ENCODE measurements around the gene ZIC2. TPM values are rescaled to one million over a fixed set of nuclear protein-coding genes. Genes with fewer than 3 reads are reported as not detected.

The ZIC2 gene
- total RNA-seq, 1 donor, result not detected

DNA sequence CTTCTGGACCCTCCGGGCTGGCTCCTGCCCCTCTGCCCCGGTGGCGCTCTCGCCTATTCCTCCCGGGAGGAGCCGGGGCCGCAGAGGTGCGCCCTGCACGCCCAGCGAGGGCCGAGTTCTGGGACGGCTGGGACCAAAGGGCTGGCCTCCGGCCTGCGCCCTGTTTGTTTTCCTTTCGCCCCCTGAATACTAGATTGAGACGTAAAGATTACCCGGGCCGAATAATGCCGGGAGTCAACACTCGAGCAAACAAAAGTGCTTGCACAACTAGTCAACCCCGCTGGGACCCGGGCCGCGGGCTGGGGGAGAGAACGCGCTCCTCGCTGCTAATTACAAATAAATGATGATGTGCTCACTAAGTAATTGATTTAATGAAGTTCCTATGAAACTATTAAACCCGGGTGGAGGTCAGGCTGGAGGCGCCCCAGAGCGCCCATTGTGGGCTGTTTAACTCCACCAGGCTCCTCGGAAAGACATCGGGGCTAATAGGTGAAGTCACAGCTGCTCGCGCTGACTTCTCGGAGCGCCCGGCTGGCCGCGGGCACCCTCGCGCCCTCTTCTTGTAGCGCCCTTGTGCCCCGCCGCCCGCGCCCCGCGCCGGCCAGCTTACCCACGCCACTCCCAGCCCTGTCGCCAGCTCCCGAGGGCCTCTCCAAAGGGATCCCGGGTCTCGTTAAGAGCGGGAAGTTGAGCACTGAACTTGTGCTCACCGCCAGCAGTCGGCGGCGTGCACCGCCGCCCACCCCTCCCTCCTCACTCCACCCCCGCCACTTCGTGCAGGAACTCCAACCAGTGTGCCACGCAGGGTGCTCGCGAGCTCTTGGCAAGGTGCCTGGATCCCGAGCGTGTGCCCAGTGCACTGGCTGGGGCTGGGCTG is 24.9 kb upstream of the ZIC2 start:
- Histone ChIP-seq H3K9me3 (ENCODE audit: low read depth, low read length) (no peaks in the 10 kb centered on the region), H3K4me2 (ENCODE audit: insufficient read depth, low read length) (peak overlapping the region; percentile 28)

GRCh38 chr13:99958406-99959126 is 23.0 kb upstream of the ZIC2 start:
- DNase-seq (ENCODE audit: insufficient read length, low spot score, missing footprints), result no peak
- no peaks in the 10 kb centered on the region for H4K20me1 ChIP-seq (ENCODE audit: insufficient read depth, low read length)
- no peak overlapping the region for H3K4me3 ChIP-seq (ENCODE audit: insufficient read depth, low read length)
- H3K27me3 ChIP-seq (ENCODE audit: insufficient read depth, low read length), result peaks cover 96% of the 10 kb centered on the region
- no peak overlapping the region for H2AFZ ChIP-seq (ENCODE audit: low read length)
- TF ChIP-seq CTCF (IDR thresholded peaks at IDR 0.05; ENCODE audit: extremely low read depth, low read depth, low read length), result no peak
- no peaks in the 10 kb centered on the region for H3K36me3 ChIP-seq (ENCODE audit: insufficient read depth, low read length)
- H3K9me3 ChIP-seq (ENCODE audit: low read depth, low read length), result no peaks in the 10 kb centered on the region
- H3K4me2 ChIP-seq (ENCODE audit: insufficient read depth, low read length), result no peak overlapping the region
- H3K27ac ChIP-seq (ENCODE audit: low read depth, low read length), result no peak overlapping the region
- H3K79me2 ChIP-seq (ENCODE audit: insufficient read depth, low read length), result no peaks in the 10 kb centered on the region
- peaks cover 5% of the 10 kb centered on the region for H3K4me1 ChIP-seq (ENCODE audit: insufficient read depth, low read length)

More for the DNA sequence above, 24.9 kb upstream of the ZIC2 start:
- DNase-seq (ENCODE audit: insufficient read length, low spot score, missing footprints), result peak; percentile 78
- Histone ChIP-seq H2AFZ (ENCODE audit: low read length) (no peak overlapping the region), H4K20me1 (ENCODE audit: insufficient read depth, low read length) (no peaks in the 10 kb centered on the region), H3K27me3 (ENCODE audit: insufficient read depth, low read length) (peaks cover 91% of the 10 kb centered on the region), H3K4me3 (ENCODE audit: insufficient read depth, low read length) (no peak overlapping the region), H3K36me3 (ENCODE audit: insufficient read depth, low read length) (no peaks in the 10 kb centered on the region), H3K4me1 (ENCODE audit: insufficient read depth, low read length) (peaks cover 5% of the 10 kb centered on the region), H3K27ac (ENCODE audit: low read depth, low read length) (no peak overlapping the region), H3K79me2 (ENCODE audit: insufficient read depth, low read length) (no peaks in the 10 kb centered on the region)
- TF ChIP-seq CTCF (IDR thresholded peaks at IDR 0.05; ENCODE audit: extremely low read depth, low read depth, low read length), result no peak

DNA sequence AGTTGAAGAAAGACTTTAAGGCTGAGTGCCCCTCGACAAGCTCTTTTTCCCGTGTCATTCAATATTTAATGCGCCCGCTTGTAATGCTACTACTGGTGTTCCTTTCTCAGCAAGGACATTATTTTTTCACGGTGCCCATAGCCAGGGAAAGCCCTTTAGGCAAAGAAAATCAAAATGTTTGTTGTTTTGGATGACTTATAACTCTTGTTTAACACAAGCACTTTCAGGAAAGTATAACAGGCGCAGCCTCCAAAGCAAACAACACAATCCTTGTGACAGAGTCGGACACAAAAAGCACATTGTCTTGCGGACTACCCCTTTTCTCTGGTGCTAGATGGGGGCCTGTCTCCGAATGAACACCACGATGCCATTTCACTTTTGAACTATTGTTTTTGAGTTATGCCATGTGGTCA is 22.5 kb upstream of the ZIC2 start:
- TF ChIP-seq CTCF (IDR thresholded peaks at IDR 0.05; ENCODE audit: extremely low read depth, low read depth, low read length), result no peak
- H3K4me1 ChIP-seq (ENCODE audit: insufficient read depth, low read length), result peaks cover 5% of the 10 kb centered on the region
- peaks cover 96% of the 10 kb centered on the region for H3K27me3 ChIP-seq (ENCODE audit: insufficient read depth, low read length)
- H3K36me3 ChIP-seq (ENCODE audit: insufficient read depth, low read length), result no peaks in the 10 kb centered on the region
- H3K4me2 ChIP-seq (ENCODE audit: insufficient read depth, low read length), result no peak overlapping the region
- no peak overlapping the region for H3K27ac ChIP-seq (ENCODE audit: low read depth, low read length)
- peak; percentile 82 for DNase-seq (ENCODE audit: insufficient read length, low spot score, missing footprints)
- H4K20me1 ChIP-seq (ENCODE audit: insufficient read depth, low read length), result no peaks in the 10 kb centered on the region
- H3K79me2 ChIP-seq (ENCODE audit: insufficient read depth, low read length), result no peaks in the 10 kb centered on the region
- no peak overlapping the region for H2AFZ ChIP-seq (ENCODE audit: low read length)
- no peaks in the 10 kb centered on the region for H3K9me3 ChIP-seq (ENCODE audit: low read depth, low read length)
- H3K4me3 ChIP-seq (ENCODE audit: insufficient read depth, low read length), result no peak overlapping the region

Data from osteoblast (primary cell).